Measurements from ENCODE around the gene LRRC25. TPM values are rescaled to one million over a fixed set of nuclear protein-coding genes. Genes with fewer than 3 reads are reported as not detected.
A peak's percentile ranks its signal among the peaks of the same experiment; 100 is the strongest.

Gene LRRC25
- total and polyA plus RNA-seq, 2 of the 4 experiments (the other 2 are of a cell fraction) = 0.03 TPM; not detected in 1

GRCh38 chr19:18416778-18417249, 19.4 kb upstream of the LRRC25 start (continued):
- TF ChIP-seq USF2 (IDR thresholded peaks at IDR 0.05; ENCODE audit: low read depth, low read length) = no peak

- DNase-seq (peak; percentile 66), ATAC-seq (ENCODE audit: low read depth) (peak; percentile 2)
- Histone ChIP-seq H2BK5ac (ENCODE audit: low read depth, low read length, poor library complexity, severe bottlenecking) (peak overlapping the region; percentile 44), H3K4ac (ENCODE audit: low read depth, low read length) (peak overlapping the region; percentile 97), H4K20me1 (ENCODE audit: insufficient read depth, low read length) (peaks cover 4% of the 10 kb centered on the region; the same call in 1 of the 2 replicates), H3K18ac (ENCODE audit: low read depth, low read length) (peak overlapping the region; percentile 22), H3K27me3 (ENCODE audit: control insufficient read depth, insufficient read depth, low read length) (no peaks in the 10 kb centered on the region), H3K4me3 (ENCODE audit: insufficient read depth, low read depth, low read length) (peak overlapping the region; percentile 19), H4K5ac (ENCODE audit: low read depth, low read length) (peak overlapping the region; percentile 62), H2AFZ (replicated peaks; ENCODE audit: low read length, poor library complexity) (peak overlapping the region; percentile 98), H3K9me3 (ENCODE audit: control insufficient read depth, insufficient read depth, low read length) (no peaks in the 10 kb centered on the region), H4K8ac (ENCODE audit: low read depth in 2 of 2, low read length in 2 of 2) (peak overlapping the region; percentile 88 to 96), H2BK120ac (ENCODE audit: low read depth, low read length) (peak overlapping the region; percentile 83), H3K14ac (replicated peaks; ENCODE audit: low read depth, low read length) (peak overlapping the region; percentile 88), H2BK20ac (ENCODE audit: low read depth, low read length) (peak overlapping the region; percentile 22; the same call in 1 of the 2 replicates), H3K4me2 (ENCODE audit: low read depth, low read length) (peak overlapping the region; percentile 27), H4K91ac (ENCODE audit: insufficient read depth, low read depth, low read length) (peak overlapping the region; percentile 89), H3K79me1 (ENCODE audit: low read depth in 1 of 2, low read length in 2 of 2) (peaks cover 0 to 20% of the 10 kb centered on the region in 2 experiments; a peak in 2 of 4 replicates), H3K23ac (ENCODE audit: low read depth, low read length) (peak overlapping the region; percentile 86), H3K9ac (ENCODE audit: low read depth, low read length) (peak overlapping the region; percentile 50), H3K56ac (ENCODE audit: extremely low read depth, insufficient read depth, low read length) (peak overlapping the region; percentile 48), H2AK5ac (ENCODE audit: low read depth, low read length) (peak overlapping the region; percentile 94), H2BK15ac (ENCODE audit: low read depth, low read length) (peak overlapping the region; percentile 81; the same call in 1 of the 3 replicates), H3K27ac (ENCODE audit: insufficient read depth, low read length) (peak overlapping the region; percentile 78), H2AK9ac (replicated peaks; ENCODE audit: low read depth, low read length, poor library complexity) (peak overlapping the region; percentile 96), H3K4me1 (ENCODE audit: control insufficient read depth, insufficient read depth, low read length) (peaks cover 34% of the 10 kb centered on the region), H3K9me1 (ENCODE audit: insufficient read depth, low read length) (peaks cover 16% of the 10 kb centered on the region; the same call in 1 of the 2 replicates), H3K36me3 (ENCODE audit: control insufficient read depth, insufficient read depth, low read length) (no peaks in the 10 kb centered on the region)
- WGBS, 2 experiments (ENCODE audit: extremely low coverage in 2 of 2, insufficient read length in 1 of 2) = no CpG with 5 or more reads among the region's 25 CpGs
- TF ChIP-seq POLR2A (IDR thresholded peaks at IDR 0.05; ENCODE audit: low read depth, low read length) (no peak; the same call in 1 of the 2 replicates), BHLHE40 (IDR thresholded peaks at IDR 0.05; ENCODE audit: low read depth, low read length) (no peak), FOS (IDR thresholded peaks at IDR 0.05; ENCODE audit: low read depth, low read length) (no peak), RCOR1 (IDR thresholded peaks at IDR 0.05; ENCODE audit: insufficient replicate concordance, low read length) (no peak), CHD1 (IDR thresholded peaks at IDR 0.05; ENCODE audit: low read depth, low read length) (no peak)
- dilution Hi-C loops (cut with HindIII; ENCODE audit: low sequenced_read_pairs, unreplicated experiment) (no loop called here), intact Hi-C loops (cut with micrococcal nuclease) (loop anchor here (5.0 to 10.0 kb wide), 2 partner anchors 138 to 211 kb away; partner anchors contain the start of gene RAB3A), in situ Hi-C loops (cut with MboI; ENCODE audit: low sequenced_read_pairs) (loop anchor here (10.0 kb wide), 2 partner anchors 221 to 301 kb away; partner anchors contain the start of gene MPV17L2)
- ChIA-PET POLR2A (ENCODE audit: unreplicated experiment) (no interaction called here), CTCF (interaction anchor here (1.3 to 1.5 kb wide), 2 partner anchors 36 to 136 kb away, joined by 3 to 5 read pairs; no protein-coding TSS in a partner anchor)
- BruUV-seq (replicated peaks) = no TSS peak
These were observed 17.9 kb upstream of the LRRC25 start for GRCh38 chr19:18415178-18415867.
